Stimulated activated naive CD8-positive, alpha-beta T cell treated with anti-CD3 and anti-CD28 coated beads, Interleukin-15, Interleukin-2, amounts not matched to agents 100 ng/mL and 50 ng/mL, for 24 hours (primary cell): ENCODE results near the gene ZMAT2.
"Not testable (repeated sequence)": the region's sequence is repeated elsewhere in the genome, so short reads cannot be mapped to it uniquely, and the experiment has no call there.

Experiments
- H3K27ac Mint-ChIP-seq: one replicate; pipeline ENCODE4 v1.8.0; 2021; ENCODE audit warnings: mild to moderate bottlenecking, mixed read lengths
- H3K27me3 Mint-ChIP-seq: one replicate; pipeline ENCODE4 v1.8.0; 2021; ENCODE audit warnings: mixed read lengths
- H3K36me3 Mint-ChIP-seq: one replicate; pipeline ENCODE4 v1.8.0; 2021; ENCODE audit warnings: low read depth, mixed read lengths
- H3K4me1 Mint-ChIP-seq: one replicate; pipeline ENCODE4 v1.8.0; 2021; ENCODE audit warnings: low read depth, mixed read lengths
- H3K4me3 Mint-ChIP-seq: one replicate; pipeline ENCODE4 v1.8.0; 2021; ENCODE audit warnings: mild to moderate bottlenecking, mixed read lengths
- H3K9me3 Mint-ChIP-seq: one replicate; pipeline ENCODE4 v1.8.0; 2021; ENCODE audit warnings: mixed read lengths

The ZMAT2 gene

GRCh38 chr5:140690376-140690932, 9.8 kb upstream of the ZMAT2 start:
- Mint-ChIP-seq H3K4me3 (peak overlapping the region; percentile 97), H3K36me3 (peaks cover 41% of the 10 kb centered on the region), H3K27ac (peak overlapping the region; percentile 93), H3K4me1 (peaks cover 53% of the 10 kb centered on the region), H3K9me3 (no peaks in the 10 kb centered on the region), H3K27me3 (no peaks in the 10 kb centered on the region)

GRCh38 chr5:140690941-140691924, 9.0 kb upstream of the ZMAT2 start, which contains the start of the genes HARS1 and HARS2:
TSS of gene HARS1 (minus strand) at chr5:140691370. CDS start at chr5:140691304, 66 bp downstream.
TSS of gene HARS2 (plus strand) at chr5:140691455. CDS start at chr5:140691649, 194 bp downstream.
- Mint-ChIP-seq H3K27ac (peak within 1 kb of the TSS; percentile 93), H3K9me3 (no peaks in the 10 kb centered on the region), H3K36me3 (peaks cover 48% of the 10 kb centered on the region)

GRCh38 chr5:140694276-140694675, 6.0 kb upstream of the ZMAT2 start:
- Mint-ChIP-seq H3K36me3 (peaks cover 61% of the 10 kb centered on the region), H3K4me3 (no peak overlapping the region), H3K27ac (no peak overlapping the region), H3K9me3 (no peaks in the 10 kb centered on the region), H3K27me3 (no peaks in the 10 kb centered on the region), H3K4me1 (peaks cover 48% of the 10 kb centered on the region)

More at GRCh38 chr5:140690941-140691924, 9.0 kb upstream of the ZMAT2 start, which contains the start of the genes HARS1 and HARS2:
- no peaks in the 10 kb centered on the region for H3K27me3 Mint-ChIP-seq
- H3K4me3 Mint-ChIP-seq = peak within 1 kb of the TSS; percentile 97
- peaks cover 60% of the 10 kb centered on the region for H3K4me1 Mint-ChIP-seq

GRCh38 chr5:140696891-140697492, 3.3 kb upstream of the ZMAT2 start:
- Mint-ChIP-seq H3K27me3 (no peaks in the 10 kb centered on the region), H3K27ac (no peak overlapping the region), H3K36me3 (peaks cover 79% of the 10 kb centered on the region), H3K4me1 (peaks cover 49% of the 10 kb centered on the region), H3K4me3 (no peak overlapping the region), H3K9me3 (no peaks in the 10 kb centered on the region)

GRCh38 chr5:140707812-140708211, 7.6 kb downstream of the ZMAT2 start:
- Mint-ChIP-seq H3K27me3 (no peaks in the 10 kb centered on the region), H3K36me3 (peaks cover 42% of the 10 kb centered on the region), H3K27ac (no peak overlapping the region), H3K4me3 (no peak overlapping the region), H3K4me1 (peaks cover 22% of the 10 kb centered on the region), H3K9me3 (no peaks in the 10 kb centered on the region)

GRCh38 chr5:140708787-140709186, 8.5 kb downstream of the ZMAT2 start:
- H3K27ac Mint-ChIP-seq = not testable (repeated sequence)

GRCh38 chr5:140710899-140711552, 10.8 kb downstream of the ZMAT2 start:
- H3K4me1 Mint-ChIP-seq = peaks cover 25% of the 10 kb centered on the region
- no peaks in the 10 kb centered on the region for H3K27me3 Mint-ChIP-seq
- H3K4me3 Mint-ChIP-seq = peak overlapping the region; percentile 86
- H3K27ac Mint-ChIP-seq = peak overlapping the region; percentile 83
- peaks cover 18% of the 10 kb centered on the region for H3K36me3 Mint-ChIP-seq
- H3K9me3 Mint-ChIP-seq = no peaks in the 10 kb centered on the region

More at GRCh38 chr5:140708787-140709186, 8.5 kb downstream of the ZMAT2 start:
- H3K9me3 Mint-ChIP-seq, H3K4me3 Mint-ChIP-seq, H3K27me3 Mint-ChIP-seq: not testable (repeated sequence)
- peaks cover 37% of the 10 kb centered on the region for H3K36me3 Mint-ChIP-seq
- H3K4me1 Mint-ChIP-seq = peaks cover 25% of the 10 kb centered on the region

GRCh38 chr5:140711794-140712193, 11.5 kb downstream of the ZMAT2 start:
- Mint-ChIP-seq H3K27me3 (no peaks in the 10 kb centered on the region), H3K9me3 (no peaks in the 10 kb centered on the region), H3K4me3 (peak overlapping the region; percentile 86), H3K27ac (peak overlapping the region; percentile 32), H3K4me1 (peaks cover 25% of the 10 kb centered on the region), H3K36me3 (peaks cover 10% of the 10 kb centered on the region)

GRCh38 chr5:140713562-140714094, 13.4 kb downstream of the ZMAT2 start:
- H3K27me3 Mint-ChIP-seq = no peaks in the 10 kb centered on the region
- no peaks in the 10 kb centered on the region for H3K9me3 Mint-ChIP-seq
- H3K27ac Mint-ChIP-seq = no peak overlapping the region
- no peaks in the 10 kb centered on the region for H3K36me3 Mint-ChIP-seq
- H3K4me1 Mint-ChIP-seq = peaks cover 25% of the 10 kb centered on the region
- no peak overlapping the region for H3K4me3 Mint-ChIP-seq

- H3K4me1 Mint-ChIP-seq = peaks cover 16% of the 10 kb centered on the region
- H3K4me3 Mint-ChIP-seq, H3K9me3 Mint-ChIP-seq, H3K36me3 Mint-ChIP-seq, H3K27me3 Mint-ChIP-seq, H3K27ac Mint-ChIP-seq: not testable (repeated sequence)
These were observed 16.0 kb downstream of the ZMAT2 start for GRCh38 chr5:140716238-140716637.

- Mint-ChIP-seq H3K36me3 (no peaks in the 10 kb centered on the region), H3K4me3 (no peak overlapping the region), H3K27me3 (peaks cover 10% of the 10 kb centered on the region), H3K9me3 (no peaks in the 10 kb centered on the region), H3K27ac (no peak overlapping the region), H3K4me1 (peaks cover 4% of the 10 kb centered on the region)
These were observed 18.0 kb downstream of the ZMAT2 start for GRCh38 chr5:140718266-140718592.

GRCh38 chr5:140720738-140721137, 20.5 kb downstream of the ZMAT2 start:
- not testable (repeated sequence) for H3K36me3 Mint-ChIP-seq, H3K27ac Mint-ChIP-seq, H3K4me3 Mint-ChIP-seq, H3K9me3 Mint-ChIP-seq, H3K4me1 Mint-ChIP-seq
- H3K27me3 Mint-ChIP-seq = peaks cover 17% of the 10 kb centered on the region

GRCh38 chr5:140721395-140721794, 21.1 kb downstream of the ZMAT2 start:
- H3K27me3 Mint-ChIP-seq = peaks cover 23% of the 10 kb centered on the region
- not testable (repeated sequence) for H3K27ac Mint-ChIP-seq, H3K4me3 Mint-ChIP-seq, H3K4me1 Mint-ChIP-seq, H3K9me3 Mint-ChIP-seq, H3K36me3 Mint-ChIP-seq

GRCh38 chr5:140725799-140726471, 25.7 kb downstream of the ZMAT2 start:
- Mint-ChIP-seq H3K36me3 (no peaks in the 10 kb centered on the region), H3K9me3 (no peaks in the 10 kb centered on the region), H3K27me3 (peaks cover 30% of the 10 kb centered on the region), H3K27ac (peak overlapping the region; percentile 87), H3K4me3 (peak overlapping the region; percentile 80), H3K4me1 (peaks cover 5% of the 10 kb centered on the region)
